IPS-NIHi7 (cell line): ENCODE measurements around the gene GLP2R.
"Not testable (repeated sequence)": the region's sequence is repeated elsewhere in the genome, so short reads cannot be mapped to it uniquely, and the experiment has no call there.

ENCODE experiments used
- DNase-seq: peaks from one replicate; pipeline ENCODE4 v3.0.0; 2012; ENCODE audit warnings: mixed read lengths; ENCODE audit errors: extremely low spot score

Gene GLP2R

GRCh38 chr17:9899280-9900043 lies 73.7 kb downstream of the GLP2R start:
- no peak for DNase-seq

DNA sequence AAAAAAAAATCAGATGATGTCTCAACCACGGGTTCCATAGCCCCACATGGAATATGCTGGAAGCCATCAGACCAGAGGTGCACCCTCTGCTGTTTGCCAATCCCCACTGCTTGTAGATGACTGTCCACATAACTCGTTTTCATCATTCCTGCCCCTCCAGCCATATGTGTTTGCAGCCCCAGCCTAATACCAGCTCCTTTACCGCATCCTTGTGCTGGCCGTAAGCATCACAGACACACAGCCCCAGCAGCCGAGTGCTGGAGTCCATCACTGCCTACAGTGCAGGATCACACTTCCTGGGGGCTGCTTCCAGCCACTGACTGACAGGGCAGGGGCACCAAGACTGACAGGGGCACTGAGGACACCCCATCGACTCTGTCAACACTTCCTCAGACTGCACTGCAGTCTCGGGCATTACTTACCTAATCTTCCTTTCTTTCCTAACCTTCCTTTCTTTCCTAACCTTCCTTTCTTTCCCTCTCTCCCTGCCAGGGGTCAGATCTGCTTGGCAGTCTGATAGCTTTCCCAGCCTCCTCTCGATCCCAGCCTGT lies 74.4 kb downstream of the GLP2R start:
- no peak for DNase-seq

DNA sequence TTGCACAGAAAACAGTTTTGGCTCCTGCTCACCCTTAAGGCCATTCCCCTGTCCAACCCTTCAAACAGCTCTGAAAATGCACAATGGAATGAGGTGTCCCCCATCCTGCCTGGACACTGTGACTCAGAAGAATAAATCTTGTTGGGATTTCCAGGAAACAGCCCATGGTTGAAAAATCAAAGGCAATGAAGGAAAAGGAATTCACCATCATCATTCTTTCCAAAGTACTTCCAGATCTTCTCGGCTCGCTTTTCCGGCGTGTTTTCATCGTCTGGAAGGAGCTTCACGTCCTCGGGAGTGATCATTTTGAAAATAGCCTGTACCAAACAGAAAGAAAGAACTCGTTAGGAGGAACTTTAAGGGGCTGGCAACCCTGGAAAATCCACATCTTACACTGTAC lies 75.1 kb downstream of the GLP2R start:
- DNase-seq, result no peak

GRCh38 chr17:9902120-9902519 lies 76.4 kb downstream of the GLP2R start:
- DNase-seq, result no peak

DNA sequence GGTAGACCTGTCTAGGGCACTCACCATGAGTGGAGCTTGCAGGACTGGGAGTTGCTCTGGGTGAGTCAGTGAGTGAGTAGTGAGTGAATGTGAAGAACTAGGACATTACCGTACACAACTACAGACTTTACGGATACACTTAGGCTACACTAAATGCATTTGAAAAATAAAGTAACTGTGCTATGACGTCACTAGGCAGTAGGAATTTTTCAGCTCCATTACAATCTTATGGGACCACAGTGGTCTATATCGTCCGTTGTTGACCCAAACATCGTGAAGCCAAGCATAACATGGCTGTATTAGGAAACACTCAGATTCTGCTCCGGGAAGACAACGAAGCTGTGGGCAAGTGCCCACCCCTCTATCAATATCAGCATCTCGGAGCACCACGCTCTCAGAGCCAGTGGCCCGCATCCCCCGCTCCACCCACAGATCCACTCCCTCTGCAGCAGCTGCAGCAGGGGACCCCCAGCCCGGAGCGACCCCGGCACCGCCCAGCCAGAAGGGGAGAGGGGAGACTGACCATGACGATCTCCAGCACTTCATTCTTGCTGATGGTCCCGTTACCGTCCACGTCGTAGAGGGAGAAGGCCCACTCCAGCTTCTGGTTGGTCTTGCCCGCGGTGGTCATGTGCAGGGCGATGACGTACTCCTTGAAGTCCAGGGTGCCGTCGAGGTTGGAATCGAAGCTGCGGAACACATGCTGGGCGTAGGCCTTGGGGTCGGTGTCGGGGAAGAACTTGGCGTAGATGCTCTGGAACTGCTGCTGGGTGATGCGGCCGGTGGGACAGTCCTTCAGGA lies 78.8 kb downstream of the GLP2R start:
- DNase-seq, result no peak

DNA sequence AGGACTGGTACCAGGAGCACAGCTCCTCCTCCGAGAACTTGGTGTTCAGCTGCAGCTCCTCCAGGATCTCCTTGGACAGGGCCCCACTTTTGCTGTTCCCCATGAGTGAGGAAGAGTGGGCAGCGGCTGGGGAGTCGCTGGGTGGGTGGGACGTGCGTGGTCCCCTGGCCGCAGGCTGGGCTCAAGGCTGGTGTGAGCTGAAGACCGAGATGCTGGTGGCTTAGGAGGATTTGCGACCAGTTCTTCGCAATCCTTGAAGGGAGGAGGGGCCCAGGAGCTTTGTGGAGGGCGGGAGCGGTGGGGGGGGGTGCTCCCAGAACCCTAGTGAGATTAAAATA lies 79.3 kb downstream of the GLP2R start, which contains the start of gene RCVRN:
Gene RCVRN (minus strand): TSS at position 194 of the 338 bp plus-strand sequence. CDS start 91 bp downstream, at position 103.
- DNase-seq, result no peak

DNA sequence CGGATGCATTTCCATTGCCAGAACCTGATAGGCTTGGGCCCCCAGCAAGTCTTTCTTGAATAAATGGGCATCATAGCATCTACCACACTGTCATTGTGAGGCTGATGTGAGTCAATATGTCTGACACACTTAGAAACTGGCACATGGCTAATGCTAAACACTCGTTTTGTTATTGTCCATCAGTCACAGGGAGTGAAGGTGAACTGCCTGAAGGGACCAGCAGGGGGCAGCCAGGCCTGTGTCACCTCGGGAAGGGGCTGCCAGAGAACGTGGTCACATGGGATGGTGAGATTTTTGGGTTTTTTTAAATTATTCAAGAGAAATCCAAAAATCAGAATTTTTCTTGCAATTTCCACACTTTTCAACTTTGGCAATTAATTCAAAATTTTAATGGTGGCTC lies 80.2 kb downstream of the GLP2R start:
- DNase-seq, result peak; percentile 88

DNA sequence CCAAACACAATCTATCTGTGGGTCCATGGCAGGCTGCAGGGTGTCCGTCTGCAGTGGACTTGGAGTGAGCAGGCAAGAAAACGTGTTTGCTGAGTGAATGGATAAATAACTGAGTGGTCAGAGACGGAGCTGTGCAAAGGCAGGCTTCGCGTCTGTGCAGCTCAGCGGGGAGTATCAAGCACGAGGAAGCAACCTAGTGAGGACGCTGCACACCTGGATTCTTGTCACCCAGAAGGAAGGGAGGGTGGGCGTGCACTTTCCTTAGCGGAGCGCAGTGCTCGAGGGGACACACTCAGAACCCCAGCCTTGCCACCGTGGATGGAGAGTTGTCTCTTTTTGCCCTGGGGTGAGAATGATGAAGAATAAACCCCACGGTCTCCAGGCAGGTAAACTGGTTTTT lies 80.9 kb downstream of the GLP2R start:
- no peak for DNase-seq

- no peak for DNase-seq
Observed at GRCh38 chr17:9907131-9907530, 81.4 kb downstream of the GLP2R start.

GRCh38 chr17:9907883-9908648 lies 82.3 kb downstream of the GLP2R start:
- peak; percentile 36 for DNase-seq

DNA sequence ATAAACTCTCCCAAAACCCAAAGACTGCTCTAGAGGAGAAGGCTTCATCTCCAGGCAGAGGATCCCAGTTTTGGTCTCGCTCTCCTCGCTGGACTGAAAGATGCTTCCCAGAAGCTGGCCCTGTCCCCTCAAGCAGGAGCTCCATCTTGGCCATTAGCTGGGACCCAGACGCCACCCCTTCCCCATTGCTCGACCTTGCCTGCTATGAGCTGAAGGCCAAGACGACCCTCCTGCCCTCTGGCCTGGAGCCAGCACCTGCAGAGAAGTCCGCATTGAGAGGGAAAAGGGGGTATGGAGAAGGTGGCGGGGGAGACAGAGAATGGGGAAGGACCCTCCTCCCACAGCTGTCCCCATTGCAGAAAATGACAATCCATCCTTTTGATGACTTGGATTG lies 82.9 kb downstream of the GLP2R start:
- no peak for DNase-seq

GRCh38 chr17:9911089-9911488 lies 85.4 kb downstream of the GLP2R start:
- DNase-seq, result no peak

GRCh38 chr17:9912121-9913099 lies 86.7 kb downstream of the GLP2R start:
- no peak for DNase-seq

- no peak for DNase-seq
Observed at GRCh38 chr17:9913476-9913875, 87.8 kb downstream of the GLP2R start.

DNA sequence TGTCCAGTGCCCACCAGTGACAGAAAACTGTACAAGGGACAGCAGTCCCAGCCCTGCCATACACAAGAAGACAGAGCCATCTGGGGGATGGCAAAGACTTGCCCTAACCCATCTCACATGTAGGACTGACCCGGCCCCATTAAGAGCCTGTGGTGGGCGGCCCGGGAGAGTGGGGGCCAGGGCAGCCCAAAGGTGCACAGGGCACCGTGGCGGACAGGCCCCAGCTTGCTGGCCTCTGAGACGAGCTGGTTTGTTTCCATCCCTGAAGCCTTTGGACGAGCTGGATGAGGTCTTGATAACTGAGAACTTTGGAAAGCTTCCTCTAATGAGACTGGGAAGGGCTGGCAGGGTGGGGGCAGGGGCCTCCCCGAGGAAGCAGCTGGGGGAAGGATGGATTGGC lies 90.4 kb downstream of the GLP2R start:
- no peak for DNase-seq

- DNase-seq, result no peak
Observed at GRCh38 chr17:9917131-9917530, 91.4 kb downstream of the GLP2R start.

- DNase-seq, result no peak
Observed at GRCh38 chr17:9917801-9918200, 92.1 kb downstream of the GLP2R start.

DNA sequence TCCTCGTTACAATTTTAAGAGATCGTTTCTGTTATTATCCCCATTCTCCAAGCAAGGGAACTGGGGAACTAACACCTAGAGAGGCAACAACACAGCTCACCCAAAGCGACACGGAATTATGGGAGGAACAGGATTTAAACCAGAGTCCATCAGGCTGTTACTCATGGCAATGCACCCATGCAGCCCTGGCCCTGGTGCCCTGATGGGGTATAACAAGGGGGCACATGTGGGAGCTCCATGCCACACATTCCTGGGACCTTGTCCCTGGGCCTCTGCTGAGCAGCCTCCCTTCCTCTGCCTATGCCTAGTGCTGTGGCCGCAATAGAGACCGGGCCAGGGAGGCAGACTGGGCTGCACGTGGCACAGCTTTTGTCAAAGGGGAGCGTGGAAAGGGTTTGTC lies 92.6 kb downstream of the GLP2R start:
- DNase-seq, result no peak

- DNase-seq, result no peak
Observed at GRCh38 chr17:9918804-9919352, 93.2 kb downstream of the GLP2R start.

DNA sequence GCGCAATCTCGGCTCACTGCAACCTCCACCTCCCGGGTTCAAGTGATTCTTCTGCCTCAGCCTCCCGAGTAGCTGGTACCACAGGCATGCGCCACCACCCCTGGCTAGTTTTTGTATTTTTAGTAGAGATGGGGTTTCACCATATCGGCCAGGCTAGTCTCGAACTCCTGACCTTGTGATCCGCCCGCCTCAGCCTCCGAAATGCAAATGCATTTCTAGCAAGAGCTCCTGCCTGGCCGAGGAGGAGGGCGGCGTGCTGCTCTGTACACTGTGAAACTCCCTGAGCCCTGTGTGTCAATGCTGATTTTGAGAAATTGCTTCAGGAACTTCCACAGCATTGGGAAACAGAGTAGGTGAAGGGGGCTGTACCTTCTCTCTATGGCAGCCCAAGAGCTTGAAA lies 95.5 kb downstream of the GLP2R start:
- not testable (repeated sequence) for DNase-seq
